ENCODE results near the gene SLC18A2.
"Not testable (repeated sequence)": the region's sequence is repeated elsewhere in the genome, so short reads cannot be mapped to it uniquely, and the experiment has no call there.

Gene SLC18A2

DNA sequence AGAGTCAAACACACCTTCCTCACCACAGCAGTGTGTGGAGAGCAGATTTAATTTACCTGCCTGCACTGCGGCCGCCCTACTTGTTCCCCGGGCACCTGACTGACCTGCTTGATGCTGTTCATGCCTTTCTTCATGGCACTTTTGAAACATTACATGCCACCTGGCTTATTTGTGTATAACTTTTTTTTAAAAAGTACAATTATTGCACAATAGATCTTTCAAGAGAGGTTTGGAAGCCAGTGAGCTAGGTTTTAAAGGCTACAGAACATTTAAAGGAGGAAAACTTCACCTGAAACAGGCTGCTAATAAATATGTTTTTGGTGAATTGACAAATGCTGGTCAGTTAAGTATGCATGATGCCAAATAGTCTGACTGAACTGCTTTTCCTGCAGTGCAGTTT, 33.1 kb downstream of the SLC18A2 start:
- TF ChIP-seq, protein P1, sequence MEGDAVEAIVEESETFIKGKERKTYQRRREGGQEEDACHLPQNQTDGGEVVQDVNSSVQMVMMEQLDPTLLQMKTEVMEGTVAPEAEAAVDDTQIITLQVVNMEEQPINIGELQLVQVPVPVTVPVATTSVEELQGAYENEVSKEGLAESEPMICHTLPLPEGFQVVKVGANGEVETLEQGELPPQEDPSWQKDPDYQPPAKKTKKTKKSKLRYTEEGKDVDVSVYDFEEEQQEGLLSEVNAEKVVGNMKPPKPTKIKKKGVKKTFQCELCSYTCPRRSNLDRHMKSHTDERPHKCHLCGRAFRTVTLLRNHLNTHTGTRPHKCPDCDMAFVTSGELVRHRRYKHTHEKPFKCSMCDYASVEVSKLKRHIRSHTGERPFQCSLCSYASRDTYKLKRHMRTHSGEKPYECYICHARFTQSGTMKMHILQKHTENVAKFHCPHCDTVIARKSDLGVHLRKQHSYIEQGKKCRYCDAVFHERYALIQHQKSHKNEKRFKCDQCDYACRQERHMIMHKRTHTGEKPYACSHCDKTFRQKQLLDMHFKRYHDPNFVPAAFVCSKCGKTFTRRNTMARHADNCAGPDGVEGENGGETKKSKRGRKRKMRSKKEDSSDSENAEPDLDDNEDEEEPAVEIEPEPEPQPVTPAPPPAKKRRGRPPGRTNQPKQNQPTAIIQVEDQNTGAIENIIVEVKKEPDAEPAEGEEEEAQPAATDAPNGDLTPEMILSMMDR (conservative IDR thresholded peaks at IDR 0.05; ENCODE audit: low read depth, low read length): no peak
- H3K4me3 ChIP-seq (ENCODE audit: low read length): no peak overlapping the region
- DNase-seq (ENCODE audit: low read depth): no peak

DNA sequence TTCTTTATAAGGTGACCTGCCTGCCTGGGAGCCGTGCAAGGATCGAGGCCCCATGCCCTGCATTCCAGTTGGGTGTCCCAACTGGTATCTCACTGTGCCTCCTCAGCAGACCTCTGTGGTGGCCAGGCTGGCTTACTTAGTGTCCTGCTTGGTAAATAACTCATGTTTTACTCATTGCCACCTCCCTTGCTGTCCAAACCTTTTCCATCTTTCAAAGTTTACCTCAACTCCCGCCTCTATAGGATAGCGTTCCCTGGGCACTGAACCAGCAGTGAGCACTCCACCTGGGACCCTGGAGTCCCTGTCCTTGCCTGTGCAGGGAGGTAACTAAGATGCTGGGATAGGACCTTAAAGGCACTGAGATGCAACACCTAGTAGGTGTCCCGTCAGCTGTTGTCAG, 33.6 kb downstream of the SLC18A2 start:
- no peak for DNase-seq (ENCODE audit: low read depth)
- no peak overlapping the region for H3K4me3 ChIP-seq (ENCODE audit: low read length)
- TF ChIP-seq, protein P1 (conservative IDR thresholded peaks at IDR 0.05; ENCODE audit: low read depth, low read length): no peak

DNA sequence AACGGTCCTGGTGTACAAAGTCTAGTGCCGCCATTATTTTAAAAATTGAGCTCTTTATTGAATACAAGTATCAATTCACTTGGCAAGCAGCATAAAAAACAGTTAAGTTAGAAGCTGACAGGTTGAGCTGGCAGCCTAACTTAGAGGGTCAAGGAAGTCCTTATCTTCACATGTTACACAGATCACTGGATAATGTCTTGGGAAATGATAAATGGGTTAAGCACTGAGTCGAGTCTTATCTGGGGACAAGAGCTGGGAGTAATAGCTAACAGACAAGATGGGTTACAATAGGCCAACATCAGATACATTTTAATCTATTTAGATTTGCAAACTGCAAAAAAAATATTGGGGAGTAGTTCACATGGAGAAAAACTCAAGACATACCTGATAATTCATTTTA, 34.2 kb downstream of the SLC18A2 start:
- no peak for DNase-seq (ENCODE audit: low read depth)
- TF ChIP-seq, protein P1 (conservative IDR thresholded peaks at IDR 0.05; ENCODE audit: low read depth, low read length): no peak
- no peak overlapping the region for H3K4me3 ChIP-seq (ENCODE audit: low read length)

DNA sequence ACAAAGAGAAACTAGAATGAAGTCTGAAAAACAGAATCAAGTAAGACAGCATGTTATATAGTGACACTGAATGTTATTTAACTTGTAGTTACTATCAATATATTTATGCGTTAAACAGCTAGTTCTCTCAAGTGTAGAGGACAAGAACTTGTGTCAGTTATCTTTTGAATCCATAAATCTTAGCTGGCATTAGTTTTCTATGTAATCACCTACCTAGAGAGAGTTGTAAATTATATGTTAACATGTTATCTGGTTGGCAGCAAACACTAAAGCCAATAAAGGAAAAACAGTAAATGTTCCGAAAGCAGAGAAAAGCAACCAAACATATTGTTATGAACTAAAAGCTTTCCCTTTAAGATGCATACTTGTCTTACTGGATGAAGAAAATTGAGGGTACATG, 36.8 kb downstream of the SLC18A2 start:
- TF ChIP-seq, protein P1 (conservative IDR thresholded peaks at IDR 0.05; ENCODE audit: low read depth, low read length): no peak
- no peak for DNase-seq (ENCODE audit: low read depth)
- no peak overlapping the region for H3K4me3 ChIP-seq (ENCODE audit: low read length)

DNA sequence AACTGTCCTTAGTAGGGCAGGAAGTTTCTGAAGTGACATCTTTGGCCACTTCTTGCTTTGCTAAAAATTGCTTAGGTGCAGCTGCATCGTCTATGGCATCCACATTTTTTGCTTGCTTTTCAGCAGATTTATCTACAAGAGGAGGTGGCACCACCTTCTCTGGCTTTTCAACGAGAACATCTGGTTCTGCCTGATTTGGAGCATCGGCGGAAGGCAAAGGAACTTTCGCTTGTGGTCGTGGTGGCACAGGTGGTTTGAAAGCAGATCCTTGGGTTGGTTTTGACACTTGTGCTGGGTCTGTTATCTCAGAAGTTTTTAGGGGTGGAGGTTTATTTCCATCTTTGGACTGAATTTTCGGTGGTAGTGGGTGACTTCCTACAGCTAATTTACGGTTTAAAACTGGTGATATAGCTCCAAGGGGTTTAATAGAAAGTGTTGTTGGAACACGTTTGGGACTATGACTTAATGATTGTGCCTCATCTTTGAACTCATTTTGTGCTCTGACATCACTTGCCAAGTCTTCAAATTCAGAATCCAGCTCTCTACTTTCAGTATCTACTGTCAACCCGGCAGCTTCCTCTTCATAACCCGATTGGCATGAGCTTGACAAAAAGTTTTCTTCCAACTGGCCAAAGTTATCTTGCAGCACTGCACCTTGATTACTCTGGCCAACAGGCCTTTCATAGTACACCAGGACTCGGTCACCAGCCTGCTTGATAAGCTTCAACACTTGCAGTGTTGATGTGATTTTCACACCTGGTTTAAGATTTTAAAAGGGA, 44.0 kb downstream of the SLC18A2 start:
- H3K4me3 ChIP-seq (ENCODE audit: low read length): no peak overlapping the region
- TF ChIP-seq, protein P1 (conservative IDR thresholded peaks at IDR 0.05; ENCODE audit: low read depth, low read length): no peak
- DNase-seq (ENCODE audit: low read depth): no peak

- H3K4me3 ChIP-seq (ENCODE audit: low read length); DNase-seq (ENCODE audit: low read depth): not testable (repeated sequence)
Observed at GRCh38 chr10:117290872-117291271, 50.0 kb downstream of the SLC18A2 start.

- no peak for DNase-seq (ENCODE audit: low read depth)
- no peak overlapping the region for H3K4me3 ChIP-seq (ENCODE audit: low read length)
- TF ChIP-seq, protein P1 (conservative IDR thresholded peaks at IDR 0.05; ENCODE audit: low read depth, low read length): no peak
Observed at GRCh38 chr10:117294039-117294645, 53.2 kb downstream of the SLC18A2 start.
